HUDEP-2 (cell line): ENCODE data around the gene SGCA.

Source experiments
- DNase-seq, 76 experiments: peaks; one replicate each; lab custom pipeline; 2025; ENCODE audit not compliant: unreplicated experiment in 76 of 76; lab: John Stamatoyannopoulos, UW

SGCA gene

GRCh38 chr17:50219342-50219741, 53.5 kb downstream of the SGCA start:
- DNase-seq: no peak

GRCh38 chr17:50219939-50220465, 54.2 kb downstream of the SGCA start:
- no peak for DNase-seq

GRCh38 chr17:50220811-50221210, 55.0 kb downstream of the SGCA start:
- no peak for DNase-seq

- no peak for DNase-seq
These were observed 55.6 kb downstream of the SGCA start for GRCh38 chr17:50221266-50221863.

GRCh38 chr17:50221864-50222545, 56.2 kb downstream of the SGCA start:
- DNase-seq: no peak

GRCh38 chr17:50222922-50223321, 57.1 kb downstream of the SGCA start:
- DNase-seq: no peak
